HepG2 (cell line): ENCODE results near the gene CCDC117. TPM values are rescaled to one million over a fixed set of nuclear protein-coding genes. Genes with fewer than 3 reads are reported as not detected.

Experiments
- BORCS8-MEF2B ChIP-seq: sonication (generic); formaldehyde crosslinking; IDR thresholded peaks from 2 replicates; pipeline ENCODE4 v1.8.0; 2022; ENCODE audit warnings: mild to moderate bottlenecking, missing genetic modification reagents
- CREM ChIP-seq, 2 experiments: sonication (generic) in 1 of 2; formaldehyde crosslinking in 1 of 2; IDR thresholded peaks; 2 replicates each; pipeline versions ENCODE4 v1.4.0 to v1.6.1; 2016 to 2020; ENCODE audit warnings: antibody characterized with exemption in 1 of 2, mild to moderate bottlenecking in 1 of 2, missing genetic modification reagents in 1 of 2
- EED ChIP-seq: sonication (generic); formaldehyde crosslinking; IDR thresholded peaks from 2 replicates; pipeline ENCODE4 v1.5.0; 2020; ENCODE audit warnings: mild to moderate bottlenecking, missing genetic modification reagents
- HCFC1 ChIP-seq: fragments of 150-350 bp; IDR thresholded peaks from 2 replicates; pipeline ENCODE4 v1.6.1; 2014; ENCODE audit warnings: low read depth, low read length
- KAT7 ChIP-seq: IDR thresholded peaks from 2 replicates; pipeline ENCODE4 v1.6.1; 2018; ENCODE audit warnings: borderline replicate concordance, missing compliant biosample characterization
- KLF6 ChIP-seq: IDR thresholded peaks from 2 replicates; pipeline ENCODE4 v1.8.0; 2016; ENCODE audit warnings: missing biosample characterization, missing genetic modification reagents
- MIER2 ChIP-seq: IDR thresholded peaks from 2 replicates; pipeline ENCODE4 v1.6.1; 2016; ENCODE audit warnings: missing biosample characterization, missing genetic modification reagents
- NCOA1 ChIP-seq: sonication (generic); formaldehyde crosslinking; IDR thresholded peaks from 2 replicates; pipeline ENCODE4 v1.9.0; 2021; ENCODE audit warnings: missing genetic modification reagents
- NFE2L1 ChIP-seq: sonication (generic); formaldehyde crosslinking; IDR thresholded peaks from 2 replicates; pipeline ENCODE4 v1.4.0; 2020; ENCODE audit warnings: missing genetic modification reagents, mild to moderate bottlenecking, borderline replicate concordance
- NFRKB ChIP-seq: fragments of 450-650 bp; IDR thresholded peaks from 2 replicates; pipeline ENCODE4 v1.6.1; 2017
- RAD51 ChIP-seq: fragments of 450-650 bp; IDR thresholded peaks from 2 replicates; pipeline ENCODE4 v1.6.1; 2016; ENCODE audit warnings: borderline replicate concordance
- SCMH1 ChIP-seq: sonication (generic); formaldehyde crosslinking; IDR thresholded peaks from 2 replicates; pipeline ENCODE4 v1.9.0; 2021; ENCODE audit warnings: missing genetic modification reagents, mild to moderate bottlenecking, borderline replicate concordance
- TCF12 ChIP-seq, 2 experiments: fragments of 450-650 bp in 1 of 2; sonication (generic) in 1 of 2; formaldehyde crosslinking in 1 of 2; IDR thresholded peaks; 2 replicates each; pipeline versions ENCODE4 v1.6.1 to v1.8.0; 2017 to 2022; ENCODE audit warnings: antibody characterized with exemption in 1 of 2, mild to moderate bottlenecking in 1 of 2, missing genetic modification reagents in 1 of 2, moderate library complexity in 1 of 2
- THAP11 ChIP-seq: IDR thresholded peaks from 2 replicates; pipeline ENCODE4 v1.6.1; 2016; ENCODE audit warnings: missing biosample characterization, missing genetic modification reagents
- ZFP41 ChIP-seq: sonication (generic); formaldehyde crosslinking; IDR thresholded peaks from 2 replicates; pipeline ENCODE4 v1.4.0; 2020; ENCODE audit warnings: mild to moderate bottlenecking, missing genetic modification reagents, borderline replicate concordance
- ZNF136 ChIP-seq: sonication (generic); formaldehyde crosslinking; IDR thresholded peaks from 2 replicates; pipeline ENCODE4 v1.8.1; 2022; ENCODE audit warnings: low read depth, mild to moderate bottlenecking, moderate library complexity, missing genetic modification reagents
- ZNF33B ChIP-seq: sonication (generic); formaldehyde crosslinking; IDR thresholded peaks from 2 replicates; pipeline ENCODE4 v1.5.1; 2020; ENCODE audit warnings: mild to moderate bottlenecking, missing genetic modification reagents
- ZNF350 ChIP-seq: sonication (generic); formaldehyde crosslinking; IDR thresholded peaks from 2 replicates; pipeline ENCODE4 v1.4.0; 2020; ENCODE audit warnings: mild to moderate bottlenecking, low read depth, missing genetic modification reagents, borderline replicate concordance
- ZNF614 ChIP-seq: IDR thresholded peaks from 2 replicates; pipeline ENCODE4 v1.6.1; 2018; ENCODE audit warnings: missing biosample characterization, missing genetic modification reagents, inconsistent platforms, borderline replicate concordance
- ZNF713 ChIP-seq: sonication (generic); formaldehyde crosslinking; IDR thresholded peaks from 2 replicates; pipeline ENCODE4 v1.4.0; 2020; ENCODE audit warnings: mild to moderate bottlenecking, missing genetic modification reagents
- ZNF883 ChIP-seq: sonication (generic); formaldehyde crosslinking; IDR thresholded peaks from 2 replicates; pipeline ENCODE4 v1.5.1; 2020; ENCODE audit warnings: mild to moderate bottlenecking, missing genetic modification reagents; ENCODE audit errors: not compliant biosample characterization
- polyA plus RNA-seq, 8 experiments: library from polyadenylated mRNA; depleted of rRNA in 3 of 8; stranded (reverse) in 7 of 8; unstranded in 1 of 8; fragments of >200 nt; fragmentation: Illumina TruSeq in 4 of 8; extraction: Trizol in 4 of 8; gene quantifications; 2 replicates each; pipeline versions ENCODE4 v1.2.1 to v1.2.3, GENCODE V29; 2011 to 2016; ENCODE audit warnings: low read depth in 4 of 8, missing spikeins in 1 of 8, mixed read lengths in 1 of 8; ENCODE audit not compliant: insufficient read depth in 1 of 8
- total RNA-seq, 5 experiments: library from RNA; depleted of rRNA; stranded (reverse); fragments of >200 nt; fragmentation: Illumina TruSeq; extraction: Trizol; gene quantifications; 2 replicates each; pipeline ENCODE4 v1.2.3, GENCODE V29; 2016; ENCODE audit warnings: low read depth in 1 of 5
- TF ChIP-seq, protein P1 (sequence below): sonication (generic); formaldehyde crosslinking; conservative IDR thresholded peaks from 2 replicates; pipeline ENCODE4 v1.8.1; 2023; ENCODE audit warnings: missing genetic modification reagents
- TF ChIP-seq, protein P2 (sequence below): sonication (generic); formaldehyde crosslinking; IDR thresholded peaks from 2 replicates; pipeline ENCODE4 v1.8.1; 2023; ENCODE audit warnings: mild to moderate bottlenecking, missing genetic modification reagents
- TF ChIP-seq, protein P3 (sequence below): sonication (generic); formaldehyde crosslinking; IDR thresholded peaks from 2 replicates; pipeline ENCODE4 v1.4.0; 2020; ENCODE audit warnings: low read depth, missing genetic modification reagents

The CCDC117 gene
- total and polyA plus RNA-seq, 2 of the 13 experiments (the other 11 are each of a cell fraction or from before 2014, with no cell fraction given): 12.6 to 34.2 TPM

DNA sequence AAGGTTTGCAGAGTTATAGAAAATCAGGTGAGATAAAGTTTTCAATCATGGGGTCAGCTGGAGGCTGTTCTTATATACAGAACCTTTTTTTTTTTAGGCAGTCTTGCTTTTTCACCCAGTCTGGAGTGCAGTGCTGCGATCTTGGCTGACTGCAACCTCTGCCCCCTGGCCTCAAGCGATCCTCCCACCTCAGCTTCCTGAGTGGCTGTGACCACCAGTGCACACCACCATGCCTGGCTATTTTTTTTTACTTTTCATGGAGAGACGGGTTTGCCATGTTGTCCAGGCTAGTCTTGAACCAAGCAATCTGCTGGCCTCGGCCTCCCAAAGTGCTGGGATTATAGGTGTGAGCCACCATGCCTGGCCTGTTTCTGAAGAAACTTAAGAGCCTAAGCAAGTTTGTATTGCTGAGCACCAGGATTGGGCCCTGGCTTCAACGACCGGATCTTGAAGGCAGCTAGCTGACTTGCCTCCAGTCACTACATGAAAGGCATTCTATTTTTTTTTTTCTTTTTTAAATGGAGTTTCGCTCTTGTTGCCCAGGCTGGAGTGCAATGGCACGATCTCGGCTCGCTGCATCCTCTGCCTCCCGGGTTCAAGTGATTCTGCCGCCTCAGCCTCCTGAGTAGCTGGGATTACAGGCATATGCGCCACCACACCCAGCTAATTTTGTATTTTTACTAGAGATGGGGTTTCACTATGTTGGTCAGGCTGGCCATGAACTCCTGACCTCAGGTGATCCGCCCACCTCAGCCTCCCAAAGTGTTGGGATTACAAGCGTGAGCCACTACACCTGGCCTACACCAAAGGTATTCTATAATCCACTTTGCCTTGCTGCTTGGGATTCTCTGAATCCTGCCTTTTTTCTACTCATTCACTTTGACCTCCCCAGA lies 20.2 kb downstream of the CCDC117 start (continued):
- TF ChIP-seq SCMH1 (no peak), ZFP41 (no peak), TCF12 (IDR thresholded peaks at IDR 0.05) (no peak), TCF12 (CRISPR knock-in tag; IDR thresholded peaks at IDR 0.05) (no peak), NCOA1 (no peak), CREM (IDR thresholded peaks at IDR 0.05) (no peak), CREM (CRISPR knock-in tag; IDR thresholded peaks at IDR 0.05) (no peak), EED (CRISPR knock-in tag) (no peak), NFE2L1 (CRISPR knock-in tag) (no peak), THAP11 (CRISPR knock-in tag) (peak; percentile 19), HCFC1 (no peak), KAT7 (CRISPR knock-in tag) (no peak), BORCS8-MEF2B (CRISPR knock-in tag) (peak; percentile 33; the same call in 1 of the 2 replicates), ZNF883 (CRISPR knock-in tag) (no peak), NFRKB (no peak), ZNF713 (CRISPR knock-in tag) (no peak), ZNF33B (CRISPR knock-in tag) (no peak), ZNF614 (CRISPR knock-in tag) (no peak), MIER2 (CRISPR knock-in tag) (no peak), KLF6 (CRISPR knock-in tag) (no peak), ZNF350 (0 out of 2 replicates have a peak, but pooled peaks have one; percentile 34), RAD51 (no peak), ZNF136 (CRISPR knock-in tag) (no peak)
- TF ChIP-seq, protein P1, sequence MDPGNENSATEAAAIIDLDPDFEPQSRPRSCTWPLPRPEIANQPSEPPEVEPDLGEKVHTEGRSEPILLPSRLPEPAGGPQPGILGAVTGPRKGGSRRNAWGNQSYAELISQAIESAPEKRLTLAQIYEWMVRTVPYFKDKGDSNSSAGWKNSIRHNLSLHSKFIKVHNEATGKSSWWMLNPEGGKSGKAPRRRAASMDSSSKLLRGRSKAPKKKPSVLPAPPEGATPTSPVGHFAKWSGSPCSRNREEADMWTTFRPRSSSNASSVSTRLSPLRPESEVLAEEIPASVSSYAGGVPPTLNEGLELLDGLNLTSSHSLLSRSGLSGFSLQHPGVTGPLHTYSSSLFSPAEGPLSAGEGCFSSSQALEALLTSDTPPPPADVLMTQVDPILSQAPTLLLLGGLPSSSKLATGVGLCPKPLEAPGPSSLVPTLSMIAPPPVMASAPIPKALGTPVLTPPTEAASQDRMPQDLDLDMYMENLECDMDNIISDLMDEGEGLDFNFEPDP: no peak
- TF ChIP-seq, protein P2, sequence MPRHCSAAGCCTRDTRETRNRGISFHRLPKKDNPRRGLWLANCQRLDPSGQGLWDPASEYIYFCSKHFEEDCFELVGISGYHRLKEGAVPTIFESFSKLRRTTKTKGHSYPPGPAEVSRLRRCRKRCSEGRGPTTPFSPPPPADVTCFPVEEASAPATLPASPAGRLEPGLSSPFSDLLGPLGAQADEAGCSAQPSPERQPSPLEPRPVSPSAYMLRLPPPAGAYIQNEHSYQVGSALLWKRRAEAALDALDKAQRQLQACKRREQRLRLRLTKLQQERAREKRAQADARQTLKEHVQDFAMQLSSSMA: no peak
- TF ChIP-seq, protein P3, sequence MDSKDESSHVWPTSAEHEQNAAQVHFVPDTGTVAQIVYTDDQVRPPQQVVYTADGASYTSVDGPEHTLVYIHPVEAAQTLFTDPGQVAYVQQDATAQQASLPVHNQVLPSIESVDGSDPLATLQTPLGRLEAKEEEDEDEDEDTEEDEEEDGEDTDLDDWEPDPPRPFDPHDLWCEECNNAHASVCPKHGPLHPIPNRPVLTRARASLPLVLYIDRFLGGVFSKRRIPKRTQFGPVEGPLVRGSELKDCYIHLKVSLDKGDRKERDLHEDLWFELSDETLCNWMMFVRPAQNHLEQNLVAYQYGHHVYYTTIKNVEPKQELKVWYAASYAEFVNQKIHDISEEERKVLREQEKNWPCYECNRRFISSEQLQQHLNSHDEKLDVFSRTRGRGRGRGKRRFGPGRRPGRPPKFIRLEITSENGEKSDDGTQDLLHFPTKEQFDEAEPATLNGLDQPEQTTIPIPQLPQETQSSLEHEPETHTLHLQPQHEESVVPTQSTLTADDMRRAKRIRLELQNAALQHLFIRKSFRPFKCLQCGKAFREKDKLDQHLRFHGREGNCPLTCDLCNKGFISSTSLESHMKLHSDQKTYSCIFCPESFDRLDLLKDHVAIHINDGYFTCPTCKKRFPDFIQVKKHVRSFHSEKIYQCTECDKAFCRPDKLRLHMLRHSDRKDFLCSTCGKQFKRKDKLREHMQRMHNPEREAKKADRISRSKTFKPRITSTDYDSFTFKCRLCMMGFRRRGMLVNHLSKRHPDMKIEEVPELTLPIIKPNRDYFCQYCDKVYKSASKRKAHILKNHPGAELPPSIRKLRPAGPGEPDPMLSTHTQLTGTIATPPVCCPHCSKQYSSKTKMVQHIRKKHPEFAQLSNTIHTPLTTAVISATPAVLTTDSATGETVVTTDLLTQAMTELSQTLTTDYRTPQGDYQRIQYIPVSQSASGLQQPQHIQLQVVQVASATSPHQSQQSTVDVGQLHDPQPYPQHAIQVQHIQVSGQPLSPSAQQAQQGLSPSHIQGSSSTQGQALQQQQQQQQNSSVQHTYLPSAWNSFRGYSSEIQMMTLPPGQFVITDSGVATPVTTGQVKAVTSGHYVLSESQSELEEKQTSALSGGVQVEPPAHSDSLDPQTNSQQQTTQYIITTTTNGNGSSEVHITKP (CRISPR knock-in tag): no peak
